Progenitor cell of endocrine pancreas (in vitro differentiated cells): ENCODE data around the gene CHD5. TPM values are rescaled to one million over a fixed set of nuclear protein-coding genes. Genes with fewer than 3 reads are reported as not detected.

Experiments used
- DNase-seq: peaks from one replicate; pipeline ENCODE4 v3.0.0; 2021; ENCODE audit warnings: low spot score; ENCODE audit not compliant: unreplicated experiment
- H3K27ac Mint-ChIP-seq: 2 replicates; pipeline ENCODE4 v1.8.0; 2021; ENCODE audit warnings: mild to moderate bottlenecking, moderate library complexity, mixed read lengths
- H3K27me3 Mint-ChIP-seq: 2 replicates; pipeline ENCODE4 v1.8.0; 2021; ENCODE audit warnings: mixed read lengths
- H3K36me3 Mint-ChIP-seq: 2 replicates; pipeline ENCODE4 v1.8.0; 2022; ENCODE audit warnings: mixed read lengths; ENCODE audit not compliant: insufficient read depth
- H3K4me1 Mint-ChIP-seq: 2 replicates; pipeline ENCODE4 v1.8.0; 2021; ENCODE audit warnings: low read depth, mixed read lengths
- H3K4me3 Mint-ChIP-seq: 2 replicates; pipeline ENCODE4 v1.8.0; 2021; ENCODE audit warnings: low read depth, mild to moderate bottlenecking, moderate library complexity, mixed read lengths
- H3K9me3 Mint-ChIP-seq: 2 replicates; pipeline ENCODE4 v1.8.0; 2021; ENCODE audit warnings: low read depth, mixed read lengths
- total RNA-seq: library from RNA; stranded (reverse); gene quantifications from 2 replicates; pipeline ENCODE4 v1.2.1, GENCODE V29; 2021
- TF ChIP-seq, protein P1 (sequence below): fragments of 200-600 bp; sonication (generic); IDR thresholded peaks from one replicate; pipeline ENCODE4 v1.5.0; 2021; ENCODE audit warnings: antibody characterized with exemption, mild to moderate bottlenecking; ENCODE audit not compliant: unreplicated experiment

Gene CHD5
- total RNA-seq, 1 donor from 2014 or later, result 0.77 TPM

GRCh38 chr1:6095511-6096242 is 84.4 kb downstream of the CHD5 start:
- H3K4me3 Mint-ChIP-seq, result no peak overlapping the region
- no peak overlapping the region for H3K27ac Mint-ChIP-seq
- no peaks in the 10 kb centered on the region for H3K27me3 Mint-ChIP-seq
- no peaks in the 10 kb centered on the region for H3K9me3 Mint-ChIP-seq
- DNase-seq, result no peak
- TF ChIP-seq, protein P1, sequence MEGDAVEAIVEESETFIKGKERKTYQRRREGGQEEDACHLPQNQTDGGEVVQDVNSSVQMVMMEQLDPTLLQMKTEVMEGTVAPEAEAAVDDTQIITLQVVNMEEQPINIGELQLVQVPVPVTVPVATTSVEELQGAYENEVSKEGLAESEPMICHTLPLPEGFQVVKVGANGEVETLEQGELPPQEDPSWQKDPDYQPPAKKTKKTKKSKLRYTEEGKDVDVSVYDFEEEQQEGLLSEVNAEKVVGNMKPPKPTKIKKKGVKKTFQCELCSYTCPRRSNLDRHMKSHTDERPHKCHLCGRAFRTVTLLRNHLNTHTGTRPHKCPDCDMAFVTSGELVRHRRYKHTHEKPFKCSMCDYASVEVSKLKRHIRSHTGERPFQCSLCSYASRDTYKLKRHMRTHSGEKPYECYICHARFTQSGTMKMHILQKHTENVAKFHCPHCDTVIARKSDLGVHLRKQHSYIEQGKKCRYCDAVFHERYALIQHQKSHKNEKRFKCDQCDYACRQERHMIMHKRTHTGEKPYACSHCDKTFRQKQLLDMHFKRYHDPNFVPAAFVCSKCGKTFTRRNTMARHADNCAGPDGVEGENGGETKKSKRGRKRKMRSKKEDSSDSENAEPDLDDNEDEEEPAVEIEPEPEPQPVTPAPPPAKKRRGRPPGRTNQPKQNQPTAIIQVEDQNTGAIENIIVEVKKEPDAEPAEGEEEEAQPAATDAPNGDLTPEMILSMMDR, result no peak
- no peaks in the 10 kb centered on the region for H3K36me3 Mint-ChIP-seq
- no peaks in the 10 kb centered on the region for H3K4me1 Mint-ChIP-seq

- Mint-ChIP-seq H3K36me3 (no peaks in the 10 kb centered on the region), H3K4me1 (no peaks in the 10 kb centered on the region), H3K9me3 (no peaks in the 10 kb centered on the region), H3K27ac (no peak overlapping the region), H3K4me3 (no peak overlapping the region), H3K27me3 (no peaks in the 10 kb centered on the region)
- TF ChIP-seq, protein P1, result no peak
- no peak for DNase-seq
These were observed 85.2 kb downstream of the CHD5 start for GRCh38 chr1:6094801-6095505.

- TF ChIP-seq, protein P1, result no peak
- H3K4me1 Mint-ChIP-seq, result no peaks in the 10 kb centered on the region
- no peak overlapping the region for H3K27ac Mint-ChIP-seq
- H3K4me3 Mint-ChIP-seq, result no peak overlapping the region
- H3K9me3 Mint-ChIP-seq, result no peaks in the 10 kb centered on the region
- H3K36me3 Mint-ChIP-seq, result no peaks in the 10 kb centered on the region
- no peak for DNase-seq
- no peaks in the 10 kb centered on the region for H3K27me3 Mint-ChIP-seq
These were observed 85.9 kb downstream of the CHD5 start for GRCh38 chr1:6094246-6094645.

- no peaks in the 10 kb centered on the region for H3K36me3 Mint-ChIP-seq
- H3K4me1 Mint-ChIP-seq, result no peaks in the 10 kb centered on the region
- H3K27ac Mint-ChIP-seq, result no peak overlapping the region
- DNase-seq, result no peak
- no peak overlapping the region for H3K4me3 Mint-ChIP-seq
- no peaks in the 10 kb centered on the region for H3K9me3 Mint-ChIP-seq
- no peaks in the 10 kb centered on the region for H3K27me3 Mint-ChIP-seq
- TF ChIP-seq, protein P1, result no peak
These were observed 86.5 kb downstream of the CHD5 start for GRCh38 chr1:6093611-6094010.

DNA sequence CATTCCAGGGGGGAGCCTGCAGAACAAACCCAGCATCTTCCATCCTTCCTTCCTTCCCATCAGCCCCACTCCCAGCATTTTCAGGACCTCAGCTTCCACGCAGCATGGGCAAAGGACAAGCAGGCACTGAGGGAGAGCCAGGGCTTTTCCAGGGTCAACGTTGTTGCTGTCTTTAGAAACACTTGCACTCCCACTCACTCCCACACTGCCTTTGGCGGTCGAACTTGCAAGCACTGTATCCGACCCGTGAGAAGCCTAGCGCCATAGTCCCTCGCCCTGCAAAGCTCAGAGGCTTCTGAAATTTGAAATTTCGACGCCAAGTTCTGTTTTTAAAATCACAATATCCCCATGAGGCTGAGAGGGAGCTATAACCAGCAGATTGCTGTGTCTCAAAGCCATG is 87.0 kb downstream of the CHD5 start:
- H3K36me3 Mint-ChIP-seq, result no peaks in the 10 kb centered on the region
- no peaks in the 10 kb centered on the region for H3K4me1 Mint-ChIP-seq
- no peaks in the 10 kb centered on the region for H3K9me3 Mint-ChIP-seq
- TF ChIP-seq, protein P1, result no peak
- H3K27ac Mint-ChIP-seq, result no peak overlapping the region
- H3K4me3 Mint-ChIP-seq, result no peak overlapping the region
- no peak for DNase-seq
- H3K27me3 Mint-ChIP-seq, result no peaks in the 10 kb centered on the region
